ENCODE measurements around the gene GOLGA2.
A peak's percentile ranks its signal among the peaks of the same experiment; 100 is the strongest.
"Not testable (repeated sequence)": the region's sequence is repeated elsewhere in the genome, so short reads cannot be mapped to it uniquely, and the experiment has no call there.

Gene GOLGA2

GRCh38 chr9:128232528-128233428 lies 43.0 kb downstream of the GOLGA2 start:
- Histone ChIP-seq H3K27me3 (ENCODE audit: insufficient read depth, poor library complexity, severe bottlenecking) (no peaks in the 10 kb centered on the region), H3K36me3 (ENCODE audit: low read depth) (no peaks in the 10 kb centered on the region), H3K27ac (ENCODE audit: poor library complexity, severe bottlenecking) (no peak overlapping the region), H3K4me1 (ENCODE audit: insufficient read depth, poor library complexity, severe bottlenecking) (no peaks in the 10 kb centered on the region), H3K9me3 (ENCODE audit: severe bottlenecking) (no peaks in the 10 kb centered on the region), H3K4me3 (ENCODE audit: severe bottlenecking) (no peak overlapping the region)
- no peak for TF ChIP-seq CTCF (IDR thresholded peaks at IDR 0.05; ENCODE audit: poor library complexity, severe bottlenecking)
- peak; percentile 36; the same call in 2 of the 3 replicates for ATAC-seq (ENCODE audit: low read depth)
- DNase-seq (ENCODE audit: low spot score), result no peak

DNA sequence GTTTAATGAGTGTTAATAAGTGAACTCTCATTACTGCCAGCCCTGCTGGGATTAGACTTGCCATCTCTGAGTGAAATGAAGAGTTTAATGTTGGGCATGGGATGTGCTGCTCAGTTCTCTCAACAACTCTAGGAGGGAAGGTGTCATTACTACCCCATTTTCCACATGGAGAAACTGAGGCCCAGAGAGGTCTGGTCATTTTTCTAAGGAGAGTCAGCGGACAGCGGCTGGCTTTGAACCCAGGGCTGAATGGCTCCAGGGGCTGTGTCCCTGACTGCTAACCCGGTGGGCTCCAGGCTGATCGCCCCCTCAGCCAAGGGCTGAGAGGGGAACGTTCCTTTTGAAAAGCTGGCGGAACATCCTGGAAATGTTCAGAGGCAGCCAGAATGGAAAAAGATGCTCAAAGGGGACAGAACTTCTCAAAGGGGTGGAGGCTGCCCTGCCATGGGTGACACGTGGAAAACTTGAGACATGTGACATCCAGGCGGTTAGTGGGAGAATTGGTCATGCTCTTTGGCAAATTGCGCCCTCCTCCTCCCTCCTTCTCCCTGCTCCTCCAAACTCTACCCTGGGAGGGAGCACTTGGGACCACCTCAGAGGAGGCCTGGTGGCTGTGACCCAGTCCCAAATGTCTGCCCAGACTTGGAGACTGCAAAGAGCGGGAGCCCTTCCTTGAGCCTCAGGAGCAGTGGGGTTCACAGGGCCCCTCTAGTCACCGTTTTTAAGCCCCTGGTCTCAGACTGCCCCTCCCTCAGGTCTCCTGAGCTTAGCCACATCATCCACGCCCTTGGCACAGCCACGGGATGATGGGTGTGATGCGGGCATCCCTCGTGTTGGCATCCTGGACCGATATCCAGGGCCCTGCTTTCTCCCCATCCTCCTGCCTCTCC lies 43.9 kb downstream of the GOLGA2 start:
- H3K4me1 ChIP-seq (ENCODE audit: insufficient read depth, poor library complexity, severe bottlenecking), result no peaks in the 10 kb centered on the region
- no peak overlapping the region for H3K4me3 ChIP-seq (ENCODE audit: severe bottlenecking)
- TF ChIP-seq CTCF (IDR thresholded peaks at IDR 0.05; ENCODE audit: poor library complexity, severe bottlenecking), result no peak
- ATAC-seq (ENCODE audit: low read depth), result no peak
- H3K27ac ChIP-seq (ENCODE audit: poor library complexity, severe bottlenecking), result no peak overlapping the region
- no peak for DNase-seq (ENCODE audit: low spot score)
- no peaks in the 10 kb centered on the region for H3K27me3 ChIP-seq (ENCODE audit: insufficient read depth, poor library complexity, severe bottlenecking)
- no peaks in the 10 kb centered on the region for H3K9me3 ChIP-seq (ENCODE audit: severe bottlenecking)
- no peaks in the 10 kb centered on the region for H3K36me3 ChIP-seq (ENCODE audit: low read depth)

- ATAC-seq (ENCODE audit: low read depth); H3K27me3 ChIP-seq (ENCODE audit: insufficient read depth, poor library complexity, severe bottlenecking); DNase-seq (ENCODE audit: low spot score); H3K9me3 ChIP-seq (ENCODE audit: severe bottlenecking); H3K4me1 ChIP-seq (ENCODE audit: insufficient read depth, poor library complexity, severe bottlenecking); H3K36me3 ChIP-seq (ENCODE audit: low read depth); H3K27ac ChIP-seq (ENCODE audit: poor library complexity, severe bottlenecking); H3K4me3 ChIP-seq (ENCODE audit: severe bottlenecking): not testable (repeated sequence)
Observed at GRCh38 chr9:128230897-128231296, 44.9 kb downstream of the GOLGA2 start.

- Histone ChIP-seq H3K27me3 (ENCODE audit: insufficient read depth, poor library complexity, severe bottlenecking) (no peaks in the 10 kb centered on the region), H3K27ac (ENCODE audit: poor library complexity, severe bottlenecking) (no peak overlapping the region), H3K9me3 (ENCODE audit: severe bottlenecking) (no peaks in the 10 kb centered on the region), H3K4me1 (ENCODE audit: insufficient read depth, poor library complexity, severe bottlenecking) (no peaks in the 10 kb centered on the region), H3K36me3 (ENCODE audit: low read depth) (no peaks in the 10 kb centered on the region), H3K4me3 (ENCODE audit: severe bottlenecking) (no peak overlapping the region)
- no peak for TF ChIP-seq CTCF (IDR thresholded peaks at IDR 0.05; ENCODE audit: poor library complexity, severe bottlenecking)
- DNase-seq (ENCODE audit: low spot score) (no peak), ATAC-seq (ENCODE audit: low read depth) (no peak)
Observed at GRCh38 chr9:128226412-128226801, 49.4 kb downstream of the GOLGA2 start.

- no peaks in the 10 kb centered on the region for H3K4me1 ChIP-seq (ENCODE audit: insufficient read depth, poor library complexity, severe bottlenecking)
- no peak for TF ChIP-seq CTCF (IDR thresholded peaks at IDR 0.05; ENCODE audit: poor library complexity, severe bottlenecking)
- no peak overlapping the region for H3K4me3 ChIP-seq (ENCODE audit: severe bottlenecking)
- DNase-seq (ENCODE audit: low spot score), result no peak
- H3K27ac ChIP-seq (ENCODE audit: poor library complexity, severe bottlenecking), result no peak overlapping the region
- H3K36me3 ChIP-seq (ENCODE audit: low read depth), result no peaks in the 10 kb centered on the region
- H3K27me3 ChIP-seq (ENCODE audit: insufficient read depth, poor library complexity, severe bottlenecking), result no peaks in the 10 kb centered on the region
- no peak for ATAC-seq (ENCODE audit: low read depth)
- no peaks in the 10 kb centered on the region for H3K9me3 ChIP-seq (ENCODE audit: severe bottlenecking)
Observed at GRCh38 chr9:128225770-128226411, 49.9 kb downstream of the GOLGA2 start.
